ENCODE results near the gene MYBPH.
A peak's percentile ranks its signal among the peaks of the same experiment; 100 is the strongest.

Gene MYBPH, protein sequence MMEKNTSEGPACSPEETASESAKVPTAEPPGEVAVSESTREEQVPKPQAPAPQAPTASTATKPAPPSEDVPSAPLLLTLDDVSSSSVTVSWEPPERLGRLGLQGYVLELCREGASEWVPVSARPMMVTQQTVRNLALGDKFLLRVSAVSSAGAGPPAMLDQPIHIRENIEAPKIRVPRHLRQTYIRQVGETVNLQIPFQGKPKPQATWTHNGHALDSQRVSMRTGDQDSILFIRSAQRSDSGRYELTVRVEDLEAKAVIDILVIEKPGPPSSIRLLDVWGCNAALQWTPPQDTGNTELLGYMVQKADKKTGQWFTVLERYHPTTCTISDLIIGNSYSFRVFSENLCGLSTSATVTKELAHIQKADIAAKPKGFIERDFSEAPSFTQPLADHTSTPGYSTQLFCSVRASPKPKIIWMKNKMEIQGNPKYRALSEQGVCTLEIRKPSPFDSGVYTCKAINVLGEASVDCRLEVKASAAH

DNA sequence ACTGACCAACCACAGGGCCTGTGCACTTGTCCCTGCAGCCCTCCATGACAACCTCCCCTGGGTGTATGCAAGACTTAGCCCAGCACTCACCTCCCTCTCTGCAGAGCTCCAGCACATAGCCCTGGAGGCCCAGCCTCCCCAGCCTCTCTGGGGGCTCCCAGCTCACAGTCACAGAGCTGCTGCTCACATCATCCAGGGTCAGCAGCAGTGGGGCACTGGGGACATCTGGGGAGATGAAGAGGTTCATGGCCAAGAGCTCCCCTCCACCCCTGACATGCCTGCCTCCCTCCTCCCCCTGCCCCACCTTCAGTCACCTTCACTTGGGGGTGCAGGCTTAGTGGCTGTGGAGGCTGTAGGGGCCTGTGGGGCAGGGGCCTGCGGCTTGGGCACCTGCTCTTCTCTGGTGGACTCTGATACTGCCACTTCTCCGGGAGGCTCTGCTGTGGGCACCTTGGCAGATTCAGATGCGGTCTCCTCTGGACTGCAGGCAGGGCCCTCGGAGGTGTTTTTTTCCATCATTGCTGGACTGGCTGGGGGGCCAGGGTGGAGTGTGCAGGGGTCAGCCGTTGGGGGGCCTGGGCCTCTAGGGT lies at the start of gene MYBPH:
Gene MYBPH (minus strand): TSS at position 590 of the 590 bp plus-strand sequence. CDS start 71 bp downstream, at position 519.
- DNase-seq: no peak

DNA sequence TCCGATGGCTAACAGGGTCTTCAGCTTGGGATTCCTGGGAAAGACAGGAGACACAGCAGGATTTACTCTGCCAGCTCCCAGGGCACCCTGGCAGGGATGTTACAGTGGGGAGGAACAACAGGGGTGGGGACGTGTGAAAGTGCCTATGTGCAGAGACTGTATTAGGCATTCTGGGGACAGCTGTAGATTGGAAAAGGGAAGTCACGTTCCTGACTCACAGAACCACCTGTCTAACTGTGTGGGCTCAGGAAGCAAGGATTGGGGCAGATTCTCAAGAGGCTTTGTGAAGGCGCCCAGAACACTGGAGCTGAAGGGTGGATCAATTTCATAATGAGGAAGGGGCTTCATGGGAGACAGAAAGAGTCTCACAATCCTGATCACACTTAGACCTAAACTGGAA lies 49.4 kb upstream of the MYBPH start:
- DNase-seq: no peak

DNA sequence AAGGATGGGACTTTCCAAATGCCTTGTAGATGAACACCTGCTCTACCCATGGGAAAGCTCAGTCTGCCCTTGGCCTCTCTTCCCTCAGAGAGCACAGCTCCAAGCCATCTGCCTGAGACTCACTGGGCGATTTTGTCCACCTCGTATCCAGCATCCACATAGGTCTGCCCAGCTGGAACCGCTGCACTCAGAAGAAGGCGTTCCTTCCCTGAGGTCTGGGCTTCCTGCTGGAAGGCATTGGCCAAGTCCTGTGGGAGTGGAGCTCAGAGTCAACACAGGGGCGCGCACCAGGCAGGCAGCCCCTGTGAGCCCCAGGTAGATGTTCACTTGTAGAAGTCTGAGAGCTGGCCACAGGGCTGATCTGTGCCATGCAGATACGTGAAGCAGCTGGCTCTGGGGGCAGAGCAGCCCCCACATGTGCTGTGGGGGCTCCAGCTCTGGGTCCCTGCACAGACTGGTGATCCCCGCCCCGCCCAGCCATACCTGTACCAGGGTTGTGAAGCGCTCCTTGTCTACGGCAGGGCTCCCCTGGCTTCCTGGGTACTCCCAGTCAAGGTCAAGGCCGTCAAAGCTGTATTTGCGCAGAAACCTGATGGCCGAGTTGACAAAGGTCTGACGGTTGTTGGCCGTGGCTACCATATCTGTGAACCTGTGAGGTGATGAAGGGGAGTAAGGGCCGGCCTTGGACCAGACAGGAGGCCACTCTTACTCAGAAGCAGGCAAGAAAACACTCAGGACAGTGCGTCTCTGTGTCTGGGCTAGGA lies 47.6 kb upstream of the MYBPH start:
- DNase-seq: no peak

DNA sequence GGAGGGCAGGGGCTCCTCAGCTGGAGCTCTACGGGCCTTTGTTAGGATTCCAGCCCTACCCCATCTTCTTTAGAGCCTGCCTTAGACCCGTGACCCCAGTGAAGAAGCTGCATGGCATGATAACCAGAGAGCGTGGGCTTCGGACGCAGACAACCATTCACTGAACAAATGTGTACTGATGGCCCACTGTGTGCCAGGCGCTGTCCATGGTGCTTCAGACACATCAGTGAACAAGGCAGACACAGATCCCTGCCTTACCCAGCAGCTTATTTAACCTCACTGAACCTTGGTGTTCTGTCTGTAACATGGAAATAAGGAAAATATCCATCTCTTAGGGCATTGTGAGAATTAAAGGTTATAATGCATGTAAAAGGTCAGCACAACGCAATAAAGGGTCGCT lies 44.3 kb upstream of the MYBPH start:
- DNase-seq: no peak

DNA sequence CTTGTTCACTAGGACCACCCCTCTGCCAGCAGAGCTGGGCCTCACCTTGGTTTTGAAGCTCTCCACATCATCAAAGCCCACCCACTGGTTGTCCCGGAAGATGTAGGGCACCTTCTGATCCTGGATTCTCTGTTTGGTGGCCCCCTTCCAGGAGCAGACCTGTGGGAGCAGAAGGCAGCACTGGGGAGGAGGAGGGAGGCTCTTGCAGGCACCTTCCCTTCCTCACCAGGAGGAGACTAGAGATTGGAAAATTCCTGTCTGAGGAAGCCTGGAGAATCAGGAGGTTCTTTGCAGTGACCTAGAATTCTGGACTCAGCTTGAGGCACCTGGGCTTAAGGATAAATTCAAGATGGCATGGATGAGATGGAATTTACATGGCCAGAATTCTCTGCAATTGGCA lies 43.5 kb upstream of the MYBPH start:
- no peak for DNase-seq

DNA sequence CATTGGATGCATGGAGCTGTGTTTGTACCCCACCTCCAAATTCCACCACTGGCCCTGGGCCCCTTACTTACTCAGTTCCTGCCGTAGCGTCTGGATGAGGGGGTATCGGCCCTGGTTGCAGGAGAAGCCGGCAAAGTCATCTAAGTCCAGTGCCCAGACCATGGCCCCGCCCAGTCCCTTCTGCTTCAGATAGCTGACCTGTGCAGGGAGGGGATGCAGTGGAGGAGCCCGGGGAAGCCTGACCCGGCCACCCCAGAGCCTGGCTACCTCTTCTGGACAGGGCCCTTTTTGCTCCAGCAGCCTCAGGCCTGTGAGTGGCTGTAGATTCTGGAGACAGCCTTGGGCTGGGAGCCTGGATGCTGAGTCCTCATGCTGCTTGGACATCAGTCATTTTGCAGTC lies 42.0 kb upstream of the MYBPH start:
- no peak for DNase-seq

DNA sequence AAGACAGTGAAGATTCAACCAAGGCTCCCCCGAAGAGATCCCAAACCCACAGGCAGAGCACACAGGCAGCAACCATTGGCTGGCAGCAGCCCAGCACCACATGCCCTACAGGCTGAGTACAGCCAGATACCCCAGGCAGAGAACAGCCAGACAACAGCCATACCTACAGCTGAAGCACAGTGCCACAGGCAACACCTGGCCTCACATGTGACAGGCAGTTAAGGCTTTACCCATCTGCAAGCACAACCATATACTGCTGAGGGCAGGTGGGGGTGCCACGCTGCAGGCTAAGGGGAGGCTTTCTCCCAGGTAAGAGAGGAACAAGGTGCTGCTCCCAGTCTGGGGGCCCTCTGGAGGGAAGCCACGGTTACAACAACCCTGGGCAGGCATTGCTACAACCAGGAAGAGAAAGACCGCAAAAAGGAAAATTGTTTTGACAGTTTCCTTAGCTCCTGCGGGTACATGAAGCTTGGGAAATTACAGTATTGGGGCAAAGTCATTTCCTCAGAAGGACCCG lies 41.6 kb upstream of the MYBPH start:
- DNase-seq: no peak

DNA sequence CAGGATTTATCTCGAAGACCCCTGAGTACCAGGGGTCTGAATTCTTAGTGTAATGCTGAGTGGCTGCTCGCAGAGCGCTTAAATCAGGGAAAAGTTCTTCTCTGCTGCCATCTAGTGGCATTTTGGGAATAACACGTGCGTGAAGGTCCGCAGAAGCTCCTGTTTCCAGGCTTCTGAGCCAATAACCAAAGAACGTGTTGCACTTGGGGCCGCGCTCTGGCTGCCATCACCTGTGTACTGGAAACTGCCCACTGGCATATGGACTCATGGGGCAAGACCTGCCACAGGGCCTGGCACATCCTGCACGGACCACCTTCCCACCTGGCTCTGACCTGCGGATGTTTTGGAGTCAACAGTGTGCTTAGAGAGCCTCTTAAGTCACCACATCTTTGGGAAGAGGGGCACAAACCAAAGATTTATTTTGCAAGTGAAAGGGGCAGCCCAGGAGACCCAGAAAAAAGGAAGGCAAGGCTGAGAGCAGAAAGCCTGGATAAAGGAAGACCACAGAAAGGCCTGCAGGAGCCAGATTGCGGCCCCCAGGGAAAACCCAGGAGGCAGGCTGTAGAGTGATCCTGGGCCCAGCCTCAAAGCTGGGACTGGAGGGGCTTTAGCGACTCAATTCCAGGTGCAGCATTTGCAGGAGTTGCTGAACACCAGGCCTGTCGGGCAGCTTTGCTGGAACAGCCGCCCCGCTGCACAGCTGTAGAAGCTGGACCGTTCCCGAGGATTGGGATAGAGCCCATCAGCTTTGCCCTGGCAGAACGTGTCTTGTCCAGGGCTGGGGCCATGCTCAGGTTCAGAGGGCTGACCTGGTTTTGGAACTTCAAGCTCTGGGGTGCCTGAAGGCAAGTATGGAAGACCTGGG lies 40.9 kb upstream of the MYBPH start:
- peak; percentile 53 to 57 for DNase-seq

DNA sequence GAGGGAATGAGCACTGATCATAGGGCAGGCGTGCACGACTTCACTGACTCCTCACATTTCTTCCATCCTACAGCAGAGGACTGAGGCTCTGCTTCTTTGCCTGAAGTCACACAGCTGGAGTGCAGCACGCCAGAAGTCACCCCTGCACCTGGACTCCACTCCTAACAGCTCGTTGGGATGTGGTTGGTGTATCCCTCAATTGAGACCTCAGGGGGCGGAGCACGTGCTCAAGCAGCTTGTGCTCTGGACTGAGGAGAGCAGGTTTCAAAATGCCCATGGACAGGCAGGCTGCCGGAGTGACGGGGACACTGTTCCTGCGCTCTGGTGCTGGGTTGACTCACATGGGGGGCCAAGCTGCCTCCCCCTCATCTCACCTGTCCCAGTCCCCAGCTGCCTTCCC lies 39.9 kb upstream of the MYBPH start:
- DNase-seq: no peak

DNA sequence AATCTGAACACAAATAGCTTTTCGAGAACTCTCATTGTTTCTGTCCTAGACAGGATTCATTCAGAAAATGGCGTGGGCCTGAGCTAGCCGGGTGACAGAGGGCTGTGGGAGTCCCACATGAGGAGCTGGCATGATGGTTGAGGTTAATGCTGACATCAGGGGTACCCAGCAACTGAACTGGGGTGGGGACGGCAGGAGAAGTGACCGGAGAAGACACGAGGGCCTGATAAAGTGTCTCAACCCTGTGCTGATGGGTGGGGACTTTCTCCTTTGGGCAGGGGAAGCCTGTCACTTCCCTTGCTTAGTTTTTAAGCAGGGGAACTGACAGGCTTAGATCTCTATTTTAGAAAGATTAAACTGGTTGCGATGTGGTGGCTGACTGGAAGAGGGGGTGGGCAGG lies 39.2 kb upstream of the MYBPH start:
- no peak for DNase-seq

DNA sequence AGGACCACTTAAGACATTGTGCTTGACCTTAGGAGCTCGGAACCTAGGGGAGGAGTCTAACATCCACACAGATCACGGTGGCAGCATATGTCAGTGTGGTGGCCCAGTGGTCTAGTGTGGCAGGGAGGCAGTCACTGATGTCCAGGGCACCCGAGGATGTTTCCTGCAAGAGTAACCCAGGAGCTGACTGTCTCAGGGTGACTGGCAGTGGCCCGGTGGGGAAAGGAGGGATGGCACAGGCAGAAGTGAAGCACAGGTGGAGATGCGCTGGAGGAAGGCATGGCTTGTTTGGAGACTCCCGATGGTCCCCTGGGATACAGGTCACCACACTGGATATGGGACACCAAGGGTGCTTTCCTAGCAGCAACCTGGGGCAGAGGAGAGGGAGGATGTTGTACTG lies 37.5 kb upstream of the MYBPH start:
- no peak for DNase-seq

DNA sequence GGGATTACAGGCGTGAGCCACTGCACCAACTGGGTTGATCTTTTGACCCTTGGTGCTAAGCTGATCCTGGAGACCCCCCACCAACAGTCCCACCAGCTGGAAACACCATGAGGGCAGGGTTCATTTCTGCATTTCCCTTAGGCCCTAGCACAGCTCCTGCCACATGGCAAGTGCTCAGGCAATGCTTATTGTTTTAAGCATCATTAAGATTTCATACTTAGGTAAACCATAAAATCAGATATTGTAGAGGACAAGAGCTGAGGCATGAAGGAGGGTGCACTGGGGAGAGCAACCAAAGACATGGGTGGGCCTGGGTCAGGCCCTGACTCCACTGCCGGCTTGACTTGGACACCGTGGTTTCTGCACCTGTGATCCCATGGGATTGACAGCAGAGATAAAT lies 36.2 kb upstream of the MYBPH start:
- no peak for DNase-seq

DNA sequence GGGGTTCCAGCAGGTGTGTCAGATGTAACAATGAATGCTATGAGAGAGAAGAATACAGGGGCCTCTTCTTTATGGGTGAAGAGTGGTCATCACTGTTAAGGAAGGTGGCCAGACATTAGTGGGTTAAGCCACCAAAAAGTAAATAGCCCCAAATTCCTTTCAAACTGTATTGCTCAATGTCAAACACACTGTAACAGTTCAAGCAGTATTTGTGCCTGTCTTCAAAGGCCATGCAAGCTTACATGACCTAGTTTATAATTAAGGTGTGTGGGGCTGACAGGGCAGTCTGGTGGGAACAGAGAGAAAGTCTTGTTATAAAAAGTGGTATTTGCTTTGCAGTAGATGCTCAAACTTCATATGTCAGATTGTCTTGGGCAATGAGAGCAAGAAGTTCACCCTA lies 35.4 kb upstream of the MYBPH start:
- no peak for DNase-seq

DNA sequence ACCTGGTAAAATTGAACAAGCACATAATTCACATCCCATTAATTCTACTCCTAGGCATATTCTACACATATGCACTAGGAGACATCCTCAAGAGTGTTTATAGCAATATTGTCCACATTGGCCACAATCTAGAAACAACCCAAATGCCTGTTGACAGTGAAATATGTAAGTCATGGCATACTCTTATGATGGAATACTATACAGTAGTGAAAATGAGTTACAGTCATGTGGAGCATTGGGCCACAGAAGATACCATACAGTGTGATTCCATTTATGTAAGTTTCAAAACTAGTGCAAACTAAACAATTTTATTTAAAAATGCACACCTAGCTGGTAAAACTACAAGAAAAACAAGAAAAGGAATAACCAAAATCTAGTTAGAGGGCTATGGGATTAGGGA lies 34.7 kb upstream of the MYBPH start:
- DNase-seq: no peak

DNA sequence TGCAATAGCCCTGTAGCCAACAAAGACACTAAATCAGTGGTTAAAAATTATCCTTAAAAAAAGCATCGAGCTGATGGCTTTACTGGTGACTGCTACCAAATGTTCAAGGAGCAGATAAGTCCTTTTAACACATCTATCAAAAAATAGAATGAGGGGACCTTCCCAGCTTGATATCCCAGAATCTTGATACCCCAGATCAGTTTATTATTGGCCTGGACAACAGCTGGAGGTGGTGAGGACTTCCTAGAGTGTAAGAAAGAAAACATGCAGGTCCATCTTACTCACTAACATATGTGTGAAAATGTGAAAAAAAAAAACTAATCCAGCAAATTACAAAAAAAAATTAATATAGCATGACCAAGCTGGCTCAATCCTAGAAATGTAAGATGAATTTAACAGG lies 32.6 kb upstream of the MYBPH start:
- no peak for DNase-seq

DNA sequence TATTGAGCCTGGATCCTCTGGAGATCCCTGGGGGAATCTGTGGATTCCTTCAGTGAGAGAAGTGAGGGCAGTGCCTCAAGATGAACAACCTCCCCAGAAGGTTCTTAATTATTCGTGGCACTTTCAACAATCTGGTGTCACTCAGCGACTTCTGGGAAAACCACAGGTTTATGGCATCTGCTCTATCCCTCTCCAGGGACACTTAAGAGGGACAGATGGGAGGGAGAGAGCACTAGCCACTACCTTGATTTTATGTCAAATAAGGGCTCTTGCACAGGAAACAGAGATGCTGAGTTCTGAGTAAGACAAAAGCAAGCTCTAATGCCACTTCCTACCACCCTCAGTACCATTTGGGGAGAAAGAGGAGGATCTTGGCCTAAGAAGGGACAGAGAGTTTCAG lies 32.1 kb upstream of the MYBPH start:
- no peak for DNase-seq

DNA sequence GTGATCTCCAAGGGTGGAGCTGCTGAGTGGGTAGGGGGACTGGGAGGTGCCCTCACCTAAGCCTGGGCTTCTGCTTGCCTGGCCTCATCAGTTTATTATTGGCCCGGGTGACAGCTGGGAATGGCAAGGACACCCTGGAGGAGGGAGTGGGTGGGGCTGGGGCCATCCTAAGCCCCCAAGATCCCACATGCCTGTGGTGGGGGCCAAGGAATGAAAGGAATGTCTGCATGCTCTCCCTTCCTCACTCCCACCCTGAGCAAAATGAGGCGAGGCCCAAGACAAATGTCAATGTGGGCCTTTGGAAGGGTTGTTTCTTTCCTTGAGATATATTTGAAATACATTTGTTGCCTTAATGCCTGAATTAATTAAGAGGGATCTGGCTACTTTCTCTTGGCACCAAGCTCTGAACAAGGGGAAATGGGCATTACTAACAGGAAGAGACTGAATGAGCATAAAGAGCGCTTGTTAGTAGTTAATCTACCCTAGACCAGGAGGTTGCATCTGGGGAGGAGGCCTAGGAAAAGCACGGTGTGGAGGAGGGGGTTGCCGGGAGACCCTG lies 30.6 kb upstream of the MYBPH start:
- no peak for DNase-seq

DNA sequence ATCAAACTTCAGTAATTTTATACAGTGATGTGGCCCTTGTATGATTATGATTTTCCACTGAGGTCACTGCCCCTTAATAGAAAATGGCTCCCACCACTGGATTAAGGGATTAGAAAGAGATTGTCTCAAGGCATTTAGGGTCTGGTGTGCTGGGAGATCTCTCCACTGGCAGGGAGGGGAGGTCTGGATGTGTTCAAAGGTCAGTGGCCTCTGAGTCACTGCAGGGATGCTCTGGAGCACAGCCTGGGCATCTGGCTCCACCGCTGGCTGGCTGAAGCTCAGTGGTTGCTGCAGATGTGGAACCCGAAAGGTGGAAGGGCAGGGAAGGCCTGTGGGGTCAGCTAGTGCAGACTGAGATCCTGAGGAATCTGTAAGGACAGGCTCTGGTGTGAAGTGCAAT lies 29.1 kb upstream of the MYBPH start:
- no peak for DNase-seq

DNA sequence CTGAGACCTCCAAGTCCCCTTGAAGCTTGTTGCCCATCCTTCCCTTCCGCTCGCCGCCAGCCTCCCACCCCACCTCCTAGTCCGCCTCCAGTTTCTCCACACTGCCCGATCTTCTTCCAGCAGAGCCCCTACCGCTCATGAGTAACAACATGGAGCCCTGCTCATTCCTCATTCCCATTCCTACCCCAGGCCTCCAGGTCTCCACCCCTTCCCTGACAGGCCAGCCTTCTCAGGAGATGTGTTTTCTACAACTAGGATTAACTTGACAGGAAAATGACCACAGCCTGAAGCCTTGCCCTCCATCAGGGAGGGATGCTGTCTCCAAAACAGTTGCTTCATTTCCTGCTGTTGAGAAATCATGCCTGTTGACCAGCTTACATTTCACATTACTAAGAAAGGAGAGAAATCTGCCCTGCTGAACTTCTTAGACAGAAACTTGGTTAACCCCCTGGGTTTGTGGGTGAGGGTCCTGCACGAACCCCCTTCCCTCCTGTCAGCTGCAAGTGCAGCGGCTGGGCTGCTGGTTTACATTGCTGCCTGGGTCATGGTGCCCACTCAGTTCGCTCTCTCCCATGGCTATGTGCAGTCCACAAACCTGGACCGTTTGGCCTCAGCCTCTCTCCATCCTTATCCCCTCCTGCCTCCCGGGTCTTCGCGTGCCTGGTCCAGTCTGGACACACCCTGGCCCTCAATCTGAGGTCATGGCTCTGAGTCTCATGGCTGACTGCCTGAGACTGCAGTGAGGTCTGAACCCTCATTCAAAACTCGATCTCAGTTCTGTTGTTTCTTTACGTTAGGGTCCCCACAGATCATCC lies 27.0 kb upstream of the MYBPH start:
- no peak for DNase-seq

DNA sequence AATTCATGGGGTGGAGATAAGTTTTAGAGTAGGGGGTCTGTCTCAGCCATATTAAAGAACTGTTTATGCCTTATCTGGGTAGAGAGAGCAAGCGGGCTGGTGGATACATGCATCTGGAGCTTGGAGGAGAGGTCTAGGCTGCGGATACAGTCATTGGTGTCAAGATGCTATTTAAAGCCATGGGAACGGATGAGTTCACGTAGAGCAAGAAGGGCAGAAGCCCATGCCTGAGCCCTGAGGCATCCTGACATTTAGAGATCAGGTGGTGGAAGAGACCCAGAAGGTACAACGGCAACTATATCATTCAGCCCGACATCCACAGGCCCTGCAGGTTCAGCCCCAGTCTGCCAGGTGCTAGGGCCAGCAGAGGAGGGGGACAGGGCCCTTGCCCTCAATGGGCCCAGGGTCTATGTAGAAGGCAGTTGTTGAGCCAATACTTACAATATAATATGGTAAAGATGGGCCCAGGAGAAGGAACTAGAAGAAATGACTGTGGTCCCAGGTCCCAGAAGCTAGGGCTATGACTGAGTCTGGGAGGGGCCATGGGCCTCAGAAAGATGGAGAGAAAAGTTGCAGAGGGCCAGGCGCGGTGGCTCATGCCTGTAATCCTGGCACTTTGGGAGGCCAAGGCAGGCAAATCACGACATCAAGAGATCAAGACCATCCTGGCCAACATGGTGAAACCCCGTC lies 26.0 kb upstream of the MYBPH start:
- DNase-seq: no peak

DNA sequence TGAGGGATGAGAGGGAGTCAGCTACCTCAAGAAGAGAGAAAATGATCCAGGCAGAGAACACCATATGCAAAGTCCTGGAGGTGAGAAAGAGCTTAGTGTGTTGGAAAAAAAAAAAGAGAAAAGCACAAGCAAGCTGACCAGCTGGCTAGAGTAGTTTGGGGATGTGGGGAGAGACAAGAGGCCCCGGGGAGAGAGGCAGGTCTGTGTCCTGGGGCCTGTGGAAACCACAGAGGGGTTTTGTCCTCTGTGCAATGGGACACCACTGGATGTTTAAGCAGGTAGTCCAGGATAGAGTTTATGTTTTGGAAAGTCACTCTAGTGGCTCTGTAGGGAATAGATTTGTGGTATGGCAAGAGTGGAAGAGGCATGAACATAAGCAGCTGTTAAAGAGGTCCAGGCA lies 25.3 kb upstream of the MYBPH start:
- no peak for DNase-seq
